Esophagus (tissue), 2 donors: Measurements from ENCODE around the gene MT1M. TPM values are rescaled to one million over a fixed set of nuclear protein-coding genes. Genes with fewer than 3 reads are reported as not detected.
"Not testable (repeated sequence)": the region's sequence is repeated elsewhere in the genome, so short reads cannot be mapped to it uniquely, and the experiment has no call there.

ENCODE experiments used
- H3K27ac ChIP-seq, 2 donors: one replicate each; pipeline ENCODE4 v1.5.1; 2013; ENCODE audit warnings: low read depth in 2 of 2, mild to moderate bottlenecking in 2 of 2, inconsistent platforms in 1 of 2, low read length in 1 of 2, moderate library complexity in 1 of 2
- H3K27me3 ChIP-seq, 2 donors: one replicate each; pipeline ENCODE4 v1.6.1; 2013; ENCODE audit warnings: low read length in 2 of 2, control low read depth in 1 of 2, mild to moderate bottlenecking in 1 of 2; ENCODE audit not compliant: insufficient read depth in 2 of 2, control insufficient read depth in 1 of 2
- H3K36me3 ChIP-seq, 2 donors: one replicate each; pipeline ENCODE4 v1.6.1; 2013; ENCODE audit warnings: low read length in 1 of 2; ENCODE audit not compliant: control insufficient read depth in 2 of 2, insufficient read depth in 2 of 2
- H3K4me1 ChIP-seq, 2 donors: one replicate each; pipeline ENCODE4 v1.6.1; 2013; ENCODE audit warnings: low read length in 1 of 2; ENCODE audit not compliant: control insufficient read depth in 2 of 2, insufficient read depth in 2 of 2
- H3K4me3 ChIP-seq, 2 donors: one replicate each; pipeline ENCODE4 v1.5.1; 2013; ENCODE audit warnings: low read length in 2 of 2, mild to moderate bottlenecking in 2 of 2, low read depth in 1 of 2, moderate library complexity in 1 of 2
- H3K9me3 ChIP-seq, 2 donors: one replicate each; pipeline ENCODE4 v1.6.1; 2013; ENCODE audit warnings: mild to moderate bottlenecking in 2 of 2, low read depth in 1 of 2, low read length in 1 of 2, moderate library complexity in 1 of 2; ENCODE audit not compliant: control insufficient read depth in 2 of 2, insufficient read depth in 1 of 2
- WGBS, 2 donors: extraction: QIAGEN DNeasy Blood & Tissue Kit; methylation state at CpG; one replicate each; pipeline ENCODE4 v1.1.7; 2013; 5-methylcytosine and 5-hydroxymethylcytosine counted together
- polyA plus RNA-seq, 2 donors: library from polyadenylated mRNA; stranded (reverse); fragments of 200-250 nt; gene quantifications; one replicate each; pipeline ENCODE4 v1.2.3, GENCODE V29; 2013
- donor health status: healthy with polysubstance abuse.
- donor health status: Bipolar disorder and iron deficiency.

The MT1M gene
- polyA plus RNA-seq, 2 donors = 4.0 to 9.1 TPM

DNA sequence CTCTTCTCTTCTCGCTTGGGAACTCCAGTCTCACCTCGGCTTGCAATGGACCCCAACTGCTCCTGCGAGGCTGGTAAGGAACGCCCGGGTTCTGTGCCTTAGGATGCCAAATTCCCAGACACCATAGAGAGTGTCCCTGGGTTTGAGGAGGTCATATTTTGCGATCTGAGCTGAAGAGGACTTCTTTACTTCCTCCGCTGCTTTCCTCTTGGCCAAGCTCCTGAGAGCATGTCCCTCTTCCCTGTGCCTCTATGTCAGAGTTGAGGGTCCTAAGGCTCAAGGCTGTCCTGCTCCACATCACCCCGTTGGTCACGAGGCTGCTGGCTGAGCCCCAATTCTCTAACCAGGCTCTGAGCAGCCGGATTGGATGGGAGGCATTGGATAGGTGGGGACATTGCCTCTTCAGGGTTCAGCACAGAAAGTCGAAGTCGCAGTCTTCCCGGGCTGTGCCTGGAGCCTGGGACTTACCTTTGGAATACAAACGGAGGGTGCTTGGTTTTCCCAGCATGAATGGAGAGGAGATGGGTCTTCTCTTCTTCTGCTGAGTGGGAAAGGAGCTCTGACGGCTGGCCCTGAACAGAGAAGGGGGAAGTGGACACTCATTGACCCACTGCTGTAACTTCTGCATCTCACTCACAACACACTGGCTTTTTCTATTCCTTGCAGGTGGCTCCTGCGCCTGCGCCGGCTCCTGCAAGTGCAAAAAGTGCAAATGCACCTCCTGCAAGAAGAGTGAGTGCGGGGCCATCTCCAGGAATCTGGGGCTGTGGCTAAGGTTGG, 37.6 kb downstream of the MT1M start:
- H3K4me1 ChIP-seq = peaks cover 9 to 17% of the 10 kb centered on the region in 2 donors
- H3K4me3 ChIP-seq = peak overlapping the region; percentile 7 to 22
- no peaks in the 10 kb centered on the region for H3K9me3 ChIP-seq
- no peaks in the 10 kb centered on the region for H3K36me3 ChIP-seq
- H3K27ac ChIP-seq = no peak overlapping the region
- H3K27me3 ChIP-seq = peaks cover 0 to 4% of the 10 kb centered on the region in 2 donors
- 29 to 38% methylated on average over 18 to 19 of the region's 19 CpGs for WGBS, 2 donors

DNA sequence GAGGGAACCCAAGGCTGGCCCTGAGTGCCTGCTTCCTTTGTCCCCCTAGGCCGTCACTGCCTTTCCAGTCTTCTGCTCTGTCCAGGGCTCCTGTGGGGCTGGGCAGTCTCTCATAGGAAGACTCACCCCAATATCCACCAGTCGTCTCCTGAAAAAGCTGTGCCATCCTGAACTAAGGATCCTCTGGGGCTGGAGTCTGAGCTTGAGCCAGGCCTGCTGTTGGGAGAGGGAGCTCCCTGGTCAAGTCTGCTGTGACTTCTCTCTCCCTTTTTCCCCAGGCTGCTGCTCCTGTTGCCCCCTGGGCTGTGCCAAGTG, 38.1 kb downstream of the MT1M start:
- H3K4me3 ChIP-seq = no peak overlapping the region
- no peaks in the 10 kb centered on the region for H3K36me3 ChIP-seq
- no peak overlapping the region for H3K27ac ChIP-seq
- 80 to 83% methylated on average over 2 of the region's 2 CpGs for WGBS, 2 donors
- H3K4me1 ChIP-seq = peaks cover 11 to 17% of the 10 kb centered on the region in 2 donors
- H3K9me3 ChIP-seq = no peaks in the 10 kb centered on the region
- H3K27me3 ChIP-seq = peaks cover 0 to 4% of the 10 kb centered on the region in 2 donors

DNA sequence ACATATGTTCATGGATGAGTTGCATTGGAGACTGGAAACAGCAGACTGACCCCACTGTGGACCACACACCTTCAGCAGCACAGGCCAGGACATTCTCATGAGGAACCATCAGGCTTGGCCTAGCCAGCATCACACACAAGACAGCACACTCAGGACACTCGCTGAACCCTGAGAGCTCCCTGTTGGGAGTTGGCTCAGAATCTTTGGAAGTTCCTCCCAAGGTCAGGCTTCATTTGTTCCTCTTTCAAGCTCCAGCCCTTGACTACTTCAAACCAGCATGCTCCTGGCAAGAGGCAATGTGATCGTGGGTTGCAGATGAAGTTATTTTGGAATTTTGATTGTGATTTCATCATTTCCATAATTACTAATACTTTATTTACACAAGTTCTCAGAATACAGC, 39.2 kb downstream of the MT1M start:
- H3K27me3 ChIP-seq, H3K4me3 ChIP-seq, H3K36me3 ChIP-seq, H3K27ac ChIP-seq, H3K9me3 ChIP-seq: not testable (repeated sequence)
- peaks cover 15 to 17% of the 10 kb centered on the region in 2 donors for H3K4me1 ChIP-seq
- WGBS, 2 donors = 58 to 60% methylated on average over 2 of the region's 2 CpGs

DNA sequence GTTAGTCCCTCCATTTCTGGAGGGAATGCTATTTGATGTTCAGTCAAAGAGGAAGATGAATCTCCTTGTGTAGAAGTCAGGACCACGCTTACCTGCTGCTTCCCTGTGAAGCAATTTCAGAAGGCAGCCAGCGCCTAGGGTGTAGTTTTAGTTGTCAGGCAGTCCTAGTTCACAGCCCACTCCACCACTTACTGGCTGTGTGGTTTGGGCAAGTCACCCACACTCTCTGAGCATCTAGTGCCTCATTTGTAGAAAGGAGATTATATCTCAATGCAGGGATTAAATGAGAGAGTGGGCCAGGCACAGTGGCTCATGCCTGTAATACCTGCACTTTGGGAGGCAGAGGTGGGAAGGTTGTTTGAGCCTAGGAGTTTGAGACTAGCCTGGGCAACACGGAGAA, 39.7 kb downstream of the MT1M start:
- H3K4me3 ChIP-seq, H3K36me3 ChIP-seq, H3K27me3 ChIP-seq, H3K27ac ChIP-seq, H3K9me3 ChIP-seq: not testable (repeated sequence)
- WGBS, 2 donors = 81 to 92% methylated on average over 3 of the region's 3 CpGs
- peaks cover 15 to 17% of the 10 kb centered on the region in 2 donors for H3K4me1 ChIP-seq

DNA sequence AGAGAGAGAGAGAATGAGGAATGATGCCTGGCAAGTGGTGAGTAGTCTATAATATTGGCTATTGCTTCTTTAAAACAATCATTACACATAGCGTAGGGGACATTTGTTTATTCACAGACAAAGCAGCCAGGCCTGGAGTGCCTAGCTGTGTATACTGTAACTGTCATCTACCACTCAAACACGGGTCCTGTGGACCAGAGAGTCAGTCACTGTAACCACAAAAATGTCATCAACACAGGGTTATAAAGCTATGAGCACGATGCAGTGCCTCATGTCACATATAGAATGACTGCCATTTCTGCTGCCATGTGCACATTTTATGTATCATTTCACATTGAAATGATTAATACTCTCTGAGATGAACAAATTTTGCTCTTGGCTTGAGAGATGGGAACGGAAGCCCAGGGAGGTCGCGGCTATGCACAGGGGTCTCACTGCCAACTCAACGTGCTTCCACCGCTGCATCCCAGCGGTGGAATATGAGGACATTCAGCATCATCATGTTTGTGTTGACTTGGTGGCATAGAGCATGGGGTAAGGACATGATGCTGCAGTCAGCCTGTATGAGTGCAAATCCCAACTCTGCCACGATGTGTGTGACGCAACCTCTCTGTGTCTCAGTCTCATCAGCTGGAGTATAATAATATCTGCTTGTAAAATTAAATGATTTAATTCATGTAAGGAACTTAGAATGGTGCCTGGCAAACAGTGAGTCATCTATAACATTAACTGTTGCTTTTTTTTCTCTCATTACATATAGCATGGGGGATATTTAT, 40.5 kb downstream of the MT1M start:
- H3K36me3 ChIP-seq = no peaks in the 10 kb centered on the region
- peaks cover 15% of the 10 kb centered on the region in 2 donors for H3K4me1 ChIP-seq
- peaks cover 0 to 4% of the 10 kb centered on the region in 2 donors for H3K27me3 ChIP-seq
- no peak overlapping the region for H3K4me3 ChIP-seq
- H3K9me3 ChIP-seq = no peaks in the 10 kb centered on the region
- WGBS, 2 donors = 86 to 87% methylated on average over 11 of the region's 11 CpGs
- no peak overlapping the region for H3K27ac ChIP-seq

DNA sequence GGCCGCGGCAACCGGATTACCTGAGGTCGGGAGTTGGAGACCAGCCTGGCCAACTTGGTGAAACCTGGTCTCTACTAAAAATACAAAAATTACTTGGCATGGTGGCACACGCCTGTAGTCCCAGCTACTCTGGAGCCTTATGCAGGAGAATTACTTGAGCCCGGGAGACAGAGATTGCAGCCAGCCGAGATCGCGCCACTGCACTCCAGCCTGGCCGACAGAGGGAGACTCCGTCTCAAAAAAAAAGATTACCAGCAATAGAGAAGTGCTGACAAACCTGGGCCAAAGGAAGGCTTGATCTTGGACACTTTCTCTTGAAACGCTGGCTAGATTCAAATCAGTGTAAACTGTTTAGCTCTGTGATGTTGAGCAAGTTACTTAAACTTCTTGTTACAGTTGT, 41.5 kb downstream of the MT1M start:
- peaks cover 0 to 4% of the 10 kb centered on the region in 2 donors for H3K27me3 ChIP-seq
- 38 to 39% methylated on average over 12 of the region's 12 CpGs for WGBS, 2 donors

DNA sequence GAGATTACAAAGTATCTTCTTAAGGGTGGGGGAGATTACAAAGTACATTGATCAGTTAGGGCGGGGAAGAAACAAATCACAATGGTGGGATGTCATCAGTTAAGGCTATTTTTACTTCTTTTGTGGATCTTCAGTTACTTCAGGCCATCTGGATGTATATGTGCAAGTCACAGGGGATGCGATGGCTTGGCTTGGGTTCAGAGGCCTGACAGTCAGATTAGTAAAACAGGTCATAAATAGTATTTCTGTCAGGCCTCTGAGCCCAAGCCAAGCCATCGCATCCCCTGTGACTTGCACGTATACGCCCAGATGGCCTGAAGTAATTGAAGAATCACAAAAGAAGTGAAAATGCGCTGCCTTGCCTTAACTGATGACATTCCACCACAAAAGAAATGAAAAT, 42.1 kb downstream of the MT1M start:
- H3K4me1 ChIP-seq, H3K27ac ChIP-seq, H3K9me3 ChIP-seq, H3K4me3 ChIP-seq, H3K27me3 ChIP-seq, H3K36me3 ChIP-seq: not testable (repeated sequence)
- WGBS, 2 donors = 78 to 81% methylated on average over 6 of the region's 6 CpGs

More for the DNA sequence above, 41.5 kb downstream of the MT1M start:
- Histone ChIP-seq H3K36me3 (no peaks in the 10 kb centered on the region), H3K4me3 (no peak overlapping the region), H3K9me3 (no peaks in the 10 kb centered on the region), H3K27ac (no peak overlapping the region), H3K4me1 (peaks cover 8 to 12% of the 10 kb centered on the region in 2 donors)

DNA sequence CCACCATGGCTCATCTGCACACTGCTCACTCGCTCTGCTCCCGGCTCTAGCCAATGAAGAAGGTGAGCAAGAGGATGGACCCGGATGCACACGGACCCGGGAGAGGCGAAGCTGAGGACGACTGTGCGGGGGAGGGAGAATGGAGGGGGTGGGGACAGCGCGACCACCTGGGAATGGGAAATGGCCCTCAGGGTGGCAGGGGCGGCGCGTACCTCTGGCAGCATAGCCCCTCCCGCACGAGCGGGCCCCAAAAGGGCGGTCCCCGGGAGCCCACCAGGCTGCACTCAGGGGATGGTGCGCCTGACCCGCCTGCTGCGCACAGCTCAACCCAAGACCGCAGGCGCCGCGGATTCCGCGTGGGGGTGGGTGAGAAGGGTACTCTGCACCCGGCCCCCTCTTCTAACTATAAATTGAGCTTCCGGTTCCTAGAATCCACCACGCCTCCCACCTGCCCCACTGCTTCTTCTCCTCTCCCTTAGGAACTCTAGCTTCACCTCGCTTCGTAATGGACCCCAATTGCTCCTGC, 43.3 kb downstream of the MT1M start:
- Histone ChIP-seq H3K4me3 (peak overlapping the region; percentile 5 to 31), H3K9me3 (no peaks in the 10 kb centered on the region), H3K36me3 (no peaks in the 10 kb centered on the region), H3K27me3 (no peaks in the 10 kb centered on the region), H3K27ac (peak overlapping the region in 1 of 2 donors; percentile 4), H3K4me1 (peaks cover 0 to 5% of the 10 kb centered on the region in 2 donors)
- WGBS, 2 donors = 26 to 36% methylated on average over 14 to 32 of the region's 32 CpGs

DNA sequence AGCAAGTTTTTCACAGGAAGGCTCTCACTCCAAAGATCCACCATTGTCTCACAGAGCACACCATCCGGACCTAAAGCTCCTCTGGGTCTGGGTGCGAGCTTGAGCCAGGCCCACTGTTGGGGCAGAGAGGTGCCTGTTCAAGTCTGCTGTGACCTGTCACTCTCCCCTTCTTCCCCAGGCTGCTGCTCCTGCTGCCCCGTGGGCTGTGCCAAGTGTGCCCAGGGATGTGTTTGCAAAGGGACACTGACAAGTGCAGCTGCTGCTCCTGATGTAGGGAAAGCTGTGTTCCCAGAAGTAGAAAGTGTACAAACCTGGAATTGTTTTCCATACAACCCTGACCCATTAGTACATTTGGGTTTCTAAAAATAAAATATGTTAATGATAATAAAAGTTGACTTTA, 45.0 kb downstream of the MT1M start:
- Histone ChIP-seq H3K27me3 (no peaks in the 10 kb centered on the region), H3K9me3 (no peaks in the 10 kb centered on the region), H3K36me3 (no peaks in the 10 kb centered on the region), H3K27ac (no peak overlapping the region), H3K4me3 (no peak overlapping the region), H3K4me1 (peaks cover 0 to 7% of the 10 kb centered on the region in 2 donors)
- 75 to 77% methylated on average over 3 of the region's 3 CpGs for WGBS, 2 donors
